Breast epithelium (tissue), 3 donors: Measurements from ENCODE around the gene TP53AIP1.
A peak's percentile ranks its signal among the peaks of the same experiment; 100 is the strongest.

Experiments used
- CTCF ChIP-seq, 3 donors: fragments of 450-650 bp; IDR thresholded peaks; one replicate each; pipeline ENCODE4 v1.5.1; 2016 to 2017; ENCODE audit warnings: antibody characterized with exemption in 3 of 3, mild to moderate bottlenecking in 3 of 3, moderate library complexity in 3 of 3
- POLR2A ChIP-seq: fragments of 450-650 bp; IDR thresholded peaks from one replicate; pipeline ENCODE4 v1.6.1; 2016; ENCODE audit warnings: antibody characterized with exemption, mild to moderate bottlenecking, moderate library complexity
- POLR2AphosphoS5 ChIP-seq, 3 donors: sonication (generic); formaldehyde crosslinking; IDR thresholded peaks; one replicate each; pipeline ENCODE4 v1.6.1; 2017; ENCODE audit warnings: antibody characterized with exemption in 3 of 3

- TF ChIP-seq CTCF (IDR thresholded peaks at IDR 0.05) = peak in 1 of 3 donors; percentile 22
- TF ChIP-seq POLR2A = no peak
- no peak for TF ChIP-seq POLR2AphosphoS5 (IDR thresholded peaks at IDR 0.05)
Observed at GRCh38 chr11:128888034-128888985, 54.4 kb downstream of the TP53AIP1 start.
